Vagina (tissue), 2 donors: ENCODE data around the gene DNAH3.

ENCODE experiments used
- CTCF ChIP-seq, 3 experiments: fragments of 450-650 bp in 2 of 3; fragments of 200-600 bp in 1 of 3; sonication (generic) in 1 of 3; IDR thresholded peaks; one replicate each; pipeline ENCODE4 v1.5.1; 2017 to 2019; ENCODE audit warnings: antibody characterized with exemption in 3 of 3, mild to moderate bottlenecking in 2 of 3, moderate library complexity in 2 of 3
- POLR2A ChIP-seq, 2 donors: fragments of 450-650 bp; IDR thresholded peaks; one replicate each; pipeline ENCODE4 v1.6.1; 2017; ENCODE audit warnings: antibody characterized with exemption in 2 of 2, mild to moderate bottlenecking in 2 of 2, moderate library complexity in 2 of 2
- POLR2AphosphoS5 ChIP-seq, 2 donors: sonication (generic); formaldehyde crosslinking; IDR thresholded peaks; one replicate each; pipeline ENCODE4 v1.9.0; 2017; ENCODE audit warnings: antibody characterized with exemption in 2 of 2, mild to moderate bottlenecking in 2 of 2, low read depth in 1 of 2; ENCODE audit not compliant: insufficient read depth in 1 of 2

DNA sequence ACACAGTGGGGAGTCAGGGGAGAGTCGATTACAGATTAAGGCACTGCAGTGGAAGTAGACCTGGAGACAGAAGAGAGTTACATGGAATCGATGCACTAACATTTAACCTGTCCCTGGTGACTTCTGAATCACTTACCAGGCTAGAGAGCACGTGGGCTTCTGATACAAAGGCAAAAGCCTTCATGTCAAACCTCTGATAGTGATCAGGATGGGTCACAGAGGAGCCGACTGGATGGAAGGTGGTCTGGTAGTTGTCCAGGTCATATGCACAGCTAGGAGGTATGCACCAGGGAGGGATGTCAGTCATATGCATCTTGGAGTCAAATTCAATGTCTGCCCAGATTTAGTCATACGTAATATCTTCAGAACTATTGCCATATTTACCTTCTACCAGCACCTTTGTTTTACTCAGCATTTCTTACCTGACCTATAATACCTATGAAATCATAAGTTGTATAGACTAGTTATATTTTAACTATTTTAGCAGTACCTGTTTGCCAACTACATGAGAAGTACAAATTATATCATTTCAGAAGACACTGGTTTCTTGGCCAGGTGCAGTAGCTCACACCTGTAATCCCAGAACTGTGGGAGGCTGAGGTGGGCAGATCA is 49.1 kb upstream of the DNAH3 start:
- TF ChIP-seq CTCF (IDR thresholded peaks at IDR 0.05): no peak
- no peak for TF ChIP-seq POLR2A (IDR thresholded peaks at IDR 0.05)
- no peak for TF ChIP-seq POLR2AphosphoS5 (IDR thresholded peaks at IDR 0.05; ENCODE audit: insufficient read depth in 1 of 2, low read depth in 1 of 2)
